GM18526 (cell line): Measurements from ENCODE around the gene TMA7B.

Source experiments
- POLR2A ChIP-seq: IDR thresholded peaks from 3 replicates; pipeline ENCODE4 v1.6.1; 2011; ENCODE audit not compliant: insufficient read length; ENCODE audit errors: extremely low read depth

Gene TMA7B

DNA sequence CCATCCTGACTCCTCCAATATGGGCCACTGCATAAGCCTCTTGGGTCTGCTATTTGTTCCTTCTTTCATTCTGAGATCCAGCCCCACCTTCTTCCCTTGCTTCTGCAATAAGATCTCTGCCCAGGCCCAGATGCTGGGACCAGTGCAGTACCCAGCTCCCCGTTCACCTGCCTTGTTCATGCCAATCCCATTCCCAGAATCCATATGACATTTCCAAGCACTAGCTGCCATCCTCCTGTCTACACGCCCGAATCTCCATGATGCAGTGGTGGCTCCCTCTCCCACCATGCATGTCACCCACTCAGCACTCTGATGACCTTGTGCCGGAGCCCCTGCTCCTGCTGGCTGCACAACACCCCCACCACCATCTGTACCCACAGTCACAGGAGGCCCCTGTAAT is 23.1 kb downstream of the TMA7B start:
- TF ChIP-seq POLR2A = no peak

DNA sequence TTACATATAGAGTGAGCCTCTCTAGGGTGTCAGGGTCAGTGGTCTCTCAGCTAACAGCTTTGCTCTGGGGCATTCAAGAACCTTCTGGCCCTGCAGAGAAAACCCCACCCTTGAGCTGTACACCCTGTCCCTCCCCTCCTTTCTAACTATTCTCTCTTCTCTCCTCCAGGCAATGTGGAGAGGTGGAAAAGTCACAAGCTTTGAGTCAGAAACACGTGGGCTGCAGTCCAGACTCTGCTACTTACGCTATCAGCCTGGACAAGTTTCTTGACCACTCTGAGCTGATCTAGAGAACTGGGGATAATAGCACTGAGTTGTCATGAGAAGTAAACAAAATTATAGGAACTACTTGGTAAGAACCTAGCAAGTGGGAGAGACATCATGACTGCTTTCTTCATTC is 23.8 kb downstream of the TMA7B start:
- no peak for TF ChIP-seq POLR2A

DNA sequence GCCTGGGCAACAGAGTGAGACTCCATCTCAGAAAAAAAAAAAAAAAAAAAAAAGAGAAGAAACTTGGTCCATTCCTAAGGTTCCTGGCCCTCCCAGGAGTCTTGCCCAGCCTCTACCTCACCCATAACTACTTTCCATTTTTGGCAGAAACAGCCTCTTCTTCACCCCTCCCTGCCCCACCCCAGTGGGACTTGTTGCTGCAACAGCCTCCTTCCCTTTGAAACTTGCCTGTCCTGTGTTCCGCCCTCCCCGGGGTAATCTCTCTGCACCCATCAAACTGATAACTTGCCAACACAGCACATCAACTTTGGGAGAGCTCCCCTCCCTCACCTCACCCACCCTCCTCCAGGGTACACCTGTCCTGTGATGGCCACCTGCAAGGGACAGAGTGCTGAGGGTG is 24.5 kb downstream of the TMA7B start:
- no peak for TF ChIP-seq POLR2A

DNA sequence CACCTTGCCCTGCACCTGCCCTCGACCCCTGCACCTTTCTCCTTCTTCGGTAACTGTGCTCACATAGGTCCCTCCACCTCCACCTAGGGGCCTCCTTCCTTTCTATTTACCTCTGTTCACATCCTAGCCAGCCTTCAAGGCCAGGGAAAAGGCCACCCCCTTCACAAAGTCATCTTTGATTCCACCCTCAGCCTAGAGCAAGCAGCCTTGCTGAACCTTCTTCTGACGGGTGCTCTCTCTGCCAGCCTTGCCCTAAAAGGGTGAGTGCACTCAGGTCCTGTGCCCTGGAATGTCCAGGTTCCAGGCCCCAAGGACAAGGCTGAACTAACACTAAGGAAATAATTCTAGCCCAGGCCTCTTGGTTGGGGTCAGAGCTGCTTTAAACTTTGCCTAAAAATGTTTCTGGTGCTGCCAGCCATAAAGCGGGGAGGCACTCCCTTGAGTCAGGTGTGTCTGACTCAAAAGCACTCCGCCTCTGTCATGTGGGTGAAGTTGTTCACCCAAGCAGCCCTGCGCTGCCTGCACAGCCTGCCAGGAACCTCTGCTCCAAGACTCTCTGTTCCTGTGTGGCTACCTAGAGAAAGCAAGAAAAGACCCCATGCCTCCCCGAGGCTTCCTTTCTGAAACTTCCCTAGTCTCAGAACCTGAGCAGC is 25.3 kb downstream of the TMA7B start:
- no peak for TF ChIP-seq POLR2A

DNA sequence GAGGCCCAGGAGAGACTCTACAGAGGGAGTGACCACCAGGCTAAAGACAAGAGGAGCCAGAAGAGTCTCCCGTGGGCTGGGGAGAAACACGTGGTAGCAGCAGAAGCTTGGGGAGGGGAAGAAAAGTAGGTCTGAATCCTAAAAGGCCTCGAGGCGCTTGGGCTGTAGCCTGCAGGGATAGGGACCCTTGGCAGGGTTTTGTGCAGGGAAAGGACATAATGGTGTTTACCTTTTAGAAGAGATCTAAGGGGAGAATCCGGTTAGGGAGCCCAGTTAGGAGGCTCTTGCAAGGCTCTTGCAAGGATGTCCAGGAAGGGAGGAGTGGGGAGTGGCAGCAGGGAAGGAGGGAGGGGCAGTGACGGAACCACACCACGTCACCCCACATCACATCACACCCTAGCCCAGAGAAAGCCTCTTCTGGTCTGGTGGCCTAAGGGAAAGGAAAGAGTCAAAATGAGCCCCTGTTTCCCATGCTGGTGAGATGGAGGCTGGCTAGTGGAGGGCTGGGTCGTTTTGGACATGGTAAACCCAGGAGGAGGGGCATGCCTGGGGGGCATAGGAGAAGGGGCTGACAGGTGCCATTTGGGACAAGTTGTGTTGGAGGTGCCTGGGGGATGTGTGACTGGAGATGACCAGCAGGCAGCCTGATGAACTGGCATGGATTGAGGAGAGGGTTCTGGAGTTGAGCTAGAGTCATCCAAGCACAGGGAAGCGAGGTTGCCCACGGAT is 28.4 kb downstream of the TMA7B start:
- TF ChIP-seq POLR2A = no peak

DNA sequence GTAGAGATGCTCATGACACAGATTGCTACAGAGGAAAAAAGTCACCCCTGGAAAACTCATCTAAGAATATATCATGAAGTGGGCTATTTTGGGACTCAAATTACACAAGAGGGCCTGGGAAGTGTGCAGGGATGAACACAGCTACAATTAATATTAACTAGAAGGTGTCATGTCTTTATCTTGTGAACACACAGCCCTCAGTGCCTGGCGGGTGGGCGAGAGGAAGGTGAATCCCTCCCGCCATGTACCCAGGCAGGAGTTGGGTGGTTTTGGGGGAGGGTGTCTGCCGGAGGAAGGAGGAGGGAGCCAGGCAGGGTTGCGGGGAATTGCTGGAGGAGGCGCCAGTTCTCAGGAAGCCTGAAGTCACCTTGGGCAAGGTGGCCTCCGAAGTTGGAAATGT is 29.4 kb downstream of the TMA7B start:
- no peak for TF ChIP-seq POLR2A

DNA sequence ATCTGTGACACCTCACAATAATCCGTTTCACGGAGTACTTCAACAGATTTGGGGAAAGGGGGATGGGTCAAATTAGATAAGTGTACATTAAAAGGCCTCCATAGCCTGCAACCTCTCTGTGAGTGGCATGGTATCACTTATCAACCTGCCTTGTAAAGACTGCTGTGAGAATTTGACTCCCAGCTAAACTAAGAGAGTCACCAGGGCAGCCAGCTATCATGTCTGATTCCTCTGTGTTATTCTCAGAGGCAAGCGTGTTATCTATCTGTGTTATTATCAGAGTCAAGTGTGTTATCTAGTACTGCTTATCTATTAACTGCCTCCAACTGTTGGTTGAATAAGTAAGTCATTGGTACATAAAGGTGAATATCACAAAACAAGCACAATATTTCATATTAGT is 30.5 kb downstream of the TMA7B start:
- no peak for TF ChIP-seq POLR2A

DNA sequence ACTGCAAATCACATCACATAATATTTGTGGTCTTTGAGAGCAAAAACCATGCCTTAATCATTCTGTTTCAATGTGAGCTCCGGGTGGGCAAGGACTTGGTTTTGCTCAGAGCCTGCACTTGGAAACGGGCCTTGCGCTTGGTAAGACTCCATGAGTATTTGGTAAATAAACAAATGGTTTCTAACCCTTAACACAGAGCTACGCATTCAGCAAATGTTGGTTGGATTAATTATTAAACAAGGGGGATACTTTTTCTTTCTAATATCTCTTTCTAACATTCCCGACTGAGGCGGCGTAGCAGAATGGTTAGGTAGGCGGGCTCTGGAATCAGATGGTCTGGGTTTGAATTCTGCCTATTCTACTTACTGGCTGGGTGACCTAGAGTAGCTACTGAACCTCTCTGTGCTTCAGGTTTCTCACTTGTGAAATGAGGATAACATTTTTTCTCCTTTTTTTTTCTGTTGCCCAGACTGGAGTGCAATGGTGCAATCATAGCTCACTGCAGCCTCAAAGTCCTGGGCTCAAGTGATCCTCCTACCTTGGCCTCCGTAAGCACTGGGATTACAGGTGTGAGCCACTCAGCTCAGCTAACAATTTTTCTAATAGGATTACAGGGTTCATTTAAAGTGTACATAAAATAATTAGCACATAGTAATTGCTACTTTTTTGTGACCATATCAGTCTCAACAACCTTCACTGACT is 31.1 kb downstream of the TMA7B start:
- TF ChIP-seq POLR2A = no peak

DNA sequence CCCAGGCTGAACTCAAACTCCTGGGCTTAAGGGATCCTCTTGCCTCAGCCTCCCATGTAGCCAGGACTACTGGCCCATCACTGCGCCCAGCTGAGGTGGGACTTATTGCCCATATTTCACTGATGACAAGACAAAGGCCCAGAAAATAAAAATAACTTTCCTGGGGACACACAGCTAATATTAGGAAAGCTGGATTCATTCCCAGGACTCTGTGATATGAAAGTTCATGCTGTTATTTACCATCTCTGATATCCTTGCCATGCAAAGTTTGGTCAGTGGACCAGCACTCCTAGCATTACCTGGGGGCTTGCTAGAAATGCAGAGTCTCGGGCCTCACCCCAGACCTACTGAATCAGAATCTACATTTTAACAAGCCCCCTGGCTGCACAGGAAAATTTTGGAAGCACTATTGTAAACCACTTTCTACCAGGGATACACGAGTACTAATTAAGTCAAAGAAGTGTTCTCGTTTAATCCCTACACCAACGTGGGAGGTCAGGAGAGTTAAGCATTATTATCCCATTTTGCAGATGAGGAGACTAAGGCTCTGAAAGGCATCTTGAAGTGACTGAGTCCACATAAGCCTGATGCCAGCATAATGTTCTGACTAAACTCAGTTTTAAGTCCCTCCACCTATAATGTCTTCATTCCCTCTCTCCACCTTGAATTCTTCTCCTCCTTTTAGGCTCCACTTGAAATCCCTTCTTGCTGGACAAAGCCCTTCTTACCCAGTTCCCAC is 32.1 kb downstream of the TMA7B start:
- no peak for TF ChIP-seq POLR2A

DNA sequence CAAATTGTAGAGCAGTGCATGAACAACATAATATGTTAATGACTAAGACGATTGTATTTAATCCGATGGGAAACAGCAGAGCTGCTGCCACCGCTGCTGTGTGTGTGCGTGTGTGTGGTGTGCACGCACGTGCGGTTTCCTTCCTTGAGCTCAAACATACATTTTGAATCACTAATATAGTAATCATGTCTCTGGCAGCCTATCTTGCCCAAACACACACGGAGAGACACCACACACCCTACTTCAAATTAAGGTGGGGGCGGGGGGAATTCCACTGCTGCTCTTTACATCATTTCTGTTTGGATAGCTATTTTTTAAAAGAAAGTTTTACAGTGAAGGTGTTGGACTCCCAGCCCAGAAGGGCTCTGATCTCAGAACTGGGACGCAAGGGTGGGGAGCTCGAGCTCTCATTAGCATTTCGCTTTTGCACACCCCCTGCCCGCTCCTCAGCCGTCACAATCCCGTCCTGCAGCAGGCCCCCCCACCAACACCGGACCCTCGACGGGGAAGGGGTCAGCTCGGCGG is 33.9 kb downstream of the TMA7B start:
- no peak for TF ChIP-seq POLR2A

DNA sequence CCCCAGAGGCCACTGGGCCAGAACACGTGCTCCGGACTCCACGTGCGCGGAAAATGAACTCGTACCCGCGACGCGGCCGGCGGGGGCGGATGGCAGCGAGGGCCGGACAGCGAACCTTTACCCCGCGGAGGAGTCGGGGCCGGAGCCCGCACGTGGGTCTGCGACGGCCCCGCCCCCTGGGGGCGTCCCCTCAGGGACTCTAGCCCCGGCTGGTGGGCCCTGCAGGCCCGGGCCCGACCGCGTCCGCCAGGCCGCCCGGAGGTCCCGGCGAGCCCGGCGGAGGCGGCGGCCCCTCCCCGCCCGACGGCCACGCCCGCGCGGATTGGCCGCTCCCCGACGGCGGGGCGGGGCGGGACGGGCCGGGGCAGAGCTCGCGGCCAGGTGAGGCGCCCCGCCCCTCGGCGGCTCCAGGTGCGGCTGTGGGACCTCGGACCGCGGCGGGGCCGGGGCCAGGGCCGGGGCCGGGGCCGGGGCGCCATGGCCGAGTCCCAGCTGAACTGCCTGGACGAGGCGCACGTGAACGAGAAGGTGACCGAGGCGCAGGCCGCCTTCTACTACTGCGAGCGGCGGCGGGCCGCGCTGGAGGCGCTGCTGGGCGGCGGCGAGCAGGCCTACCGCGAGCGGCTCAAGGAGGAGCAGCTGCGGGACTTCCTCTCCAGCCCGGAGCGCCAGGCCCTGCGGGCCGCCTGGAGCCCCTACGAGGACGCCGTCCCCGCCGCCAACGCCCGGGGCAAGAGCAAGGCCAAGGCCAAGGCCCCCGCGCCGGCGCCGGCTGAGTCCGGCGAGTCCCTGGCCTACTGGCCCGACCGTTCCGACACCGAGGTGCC is 34.6 kb downstream of the TMA7B start, which contains the start of gene FAM83F:
Gene FAM83F (plus strand): TSS at position 389 of the 827 bp plus-strand sequence. CDS start 89 bp downstream, at position 478.
- no peak for TF ChIP-seq POLR2A

DNA sequence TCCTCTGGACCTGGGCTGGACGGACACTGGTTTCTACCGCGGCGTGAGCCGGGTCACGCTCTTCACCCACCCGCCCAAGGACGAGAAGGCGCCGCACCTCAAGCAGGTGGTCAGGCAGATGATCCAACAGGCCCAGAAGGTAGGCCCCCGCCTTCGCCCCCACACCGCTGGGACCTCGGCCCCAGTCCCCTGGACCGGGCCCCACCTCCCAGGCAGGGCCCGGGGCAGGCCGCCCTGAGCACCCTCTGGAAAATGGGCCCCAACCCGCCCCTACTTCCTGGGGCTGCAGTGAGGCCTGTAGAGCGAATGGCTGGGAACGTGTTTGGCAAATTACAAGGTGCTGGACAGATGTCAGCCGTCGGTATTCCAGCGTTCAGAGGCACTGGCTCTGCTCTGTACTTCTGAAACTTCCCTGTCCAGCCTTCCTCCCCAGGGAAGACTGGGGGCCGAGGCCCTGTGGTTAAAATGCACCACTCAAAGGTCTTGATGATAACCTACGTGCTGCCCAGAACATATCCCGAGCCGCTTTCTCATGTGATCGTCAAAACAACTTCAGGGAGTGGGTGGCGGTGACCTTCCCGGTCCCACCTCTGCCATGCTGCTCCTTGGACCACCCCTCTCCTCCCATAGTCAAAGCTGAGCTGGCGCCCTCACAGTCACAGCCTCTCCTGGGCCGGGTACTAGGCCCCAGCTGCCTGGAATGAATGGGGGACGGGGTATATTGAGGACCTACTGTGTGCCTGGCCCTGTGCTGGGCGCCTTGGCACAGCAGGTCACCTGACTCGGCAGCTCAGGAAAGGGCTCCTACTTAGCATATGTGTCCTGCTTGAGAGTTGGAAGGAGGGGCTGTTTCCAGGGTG is 35.4 kb downstream of the TMA7B start:
- no peak for TF ChIP-seq POLR2A

DNA sequence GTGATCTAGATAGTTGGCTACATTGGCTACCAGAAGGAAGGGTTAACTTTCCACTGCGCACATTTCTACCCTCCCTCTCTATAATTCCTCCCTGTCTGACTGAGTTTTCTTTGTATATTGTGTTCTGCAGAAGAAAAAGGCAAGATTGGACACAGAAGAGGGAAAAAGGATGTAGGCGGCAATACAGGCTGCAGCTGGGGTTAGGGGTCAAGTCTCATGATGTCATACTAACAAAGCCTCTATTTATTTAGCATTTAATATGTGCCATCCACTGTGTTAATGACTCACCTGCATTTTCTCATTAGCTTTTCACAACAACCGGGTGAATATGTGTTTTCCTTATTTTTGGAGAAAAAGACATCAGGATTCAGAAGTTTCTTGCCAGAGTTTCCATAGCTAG is 36.5 kb downstream of the TMA7B start:
- no peak for TF ChIP-seq POLR2A
